Peyer's patch (tissue), 4 donors: Measurements from ENCODE around the gene NANP. TPM values are rescaled to one million over a fixed set of nuclear protein-coding genes. Genes with fewer than 3 reads are reported as not detected.
"Not testable (repeated sequence)": the region's sequence is repeated elsewhere in the genome, so short reads cannot be mapped to it uniquely, and the experiment has no call there.

Source experiments
- DNase-seq, 3 donors: peaks; one replicate each; pipeline ENCODE4 v3.0.0-alpha.2; 2017 to 2019
- H3K27ac ChIP-seq, 4 donors: fragments of 200-600 bp; sonication (generic); one replicate each; pipeline ENCODE4 v1.5.1; 2016 to 2019
- H3K27me3 ChIP-seq, 2 donors: fragments of 200-600 bp; sonication (generic); one replicate each; pipeline ENCODE4 v1.5.1; 2019
- H3K36me3 ChIP-seq, 3 donors: fragments of 200-600 bp; sonication (generic); one replicate each; pipeline ENCODE4 v1.5.1; 2016 to 2019
- H3K4me1 ChIP-seq, 4 donors: fragments of 200-600 bp; sonication (generic); one replicate each; pipeline ENCODE4 v1.5.1; 2016 to 2019
- H3K4me3 ChIP-seq, 4 donors: fragments of 200-600 bp; sonication (generic); 1 replicate in 3 of 4; 2 replicates in 1 of 4; pipeline ENCODE4 v1.5.1; 2016 to 2019; ENCODE audit warnings: mild to moderate bottlenecking in 1 of 4
- H3K9me3 ChIP-seq, 4 donors: fragments of 200-600 bp; sonication (generic); one replicate each; pipeline ENCODE4 v1.5.1; 2016 to 2019; ENCODE audit warnings: mild to moderate bottlenecking in 1 of 4
- POLR2A ChIP-seq, 2 donors: fragments of 450-650 bp; IDR thresholded peaks; one replicate each; pipeline ENCODE4 v1.5.1; 2017; ENCODE audit warnings: antibody characterized with exemption in 2 of 2, mild to moderate bottlenecking in 2 of 2, moderate library complexity in 2 of 2
- total RNA-seq, 4 donors: library from RNA; depleted of rRNA; stranded (reverse); fragments of >200 nt; gene quantifications; one replicate each; pipeline ENCODE4 v1.1.0, GENCODE V29; 2016
- TF ChIP-seq, protein P1 (sequence below), 6 experiments: fragments of 450-650 bp in 4 of 6; fragments of 200-600 bp in 2 of 6; sonication (generic) in 1 of 6; IDR thresholded peaks; one replicate each; pipeline ENCODE4 v1.5.1; 2017 to 2019; ENCODE audit warnings: antibody characterized with exemption in 6 of 6, mild to moderate bottlenecking in 3 of 6, moderate library complexity in 1 of 6

Gene NANP
- total RNA-seq, 4 donors from 2014 or later = 3.2 to 5.0 (median 3.5) TPM

- peak within 1 kb of the TSS; percentile 50 to 61 (median 58) for H3K27ac ChIP-seq
- no peaks in the 10 kb centered on the region for H3K36me3 ChIP-seq
- H3K9me3 ChIP-seq = no peaks in the 10 kb centered on the region
- H3K27me3 ChIP-seq = no peaks in the 10 kb centered on the region
- no peaks in the 10 kb centered on the region for H3K4me1 ChIP-seq
- TF ChIP-seq, protein P1, sequence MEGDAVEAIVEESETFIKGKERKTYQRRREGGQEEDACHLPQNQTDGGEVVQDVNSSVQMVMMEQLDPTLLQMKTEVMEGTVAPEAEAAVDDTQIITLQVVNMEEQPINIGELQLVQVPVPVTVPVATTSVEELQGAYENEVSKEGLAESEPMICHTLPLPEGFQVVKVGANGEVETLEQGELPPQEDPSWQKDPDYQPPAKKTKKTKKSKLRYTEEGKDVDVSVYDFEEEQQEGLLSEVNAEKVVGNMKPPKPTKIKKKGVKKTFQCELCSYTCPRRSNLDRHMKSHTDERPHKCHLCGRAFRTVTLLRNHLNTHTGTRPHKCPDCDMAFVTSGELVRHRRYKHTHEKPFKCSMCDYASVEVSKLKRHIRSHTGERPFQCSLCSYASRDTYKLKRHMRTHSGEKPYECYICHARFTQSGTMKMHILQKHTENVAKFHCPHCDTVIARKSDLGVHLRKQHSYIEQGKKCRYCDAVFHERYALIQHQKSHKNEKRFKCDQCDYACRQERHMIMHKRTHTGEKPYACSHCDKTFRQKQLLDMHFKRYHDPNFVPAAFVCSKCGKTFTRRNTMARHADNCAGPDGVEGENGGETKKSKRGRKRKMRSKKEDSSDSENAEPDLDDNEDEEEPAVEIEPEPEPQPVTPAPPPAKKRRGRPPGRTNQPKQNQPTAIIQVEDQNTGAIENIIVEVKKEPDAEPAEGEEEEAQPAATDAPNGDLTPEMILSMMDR (IDR thresholded peaks at IDR 0.05) = no peak
- TF ChIP-seq POLR2A (IDR thresholded peaks at IDR 0.05) = peak; percentile 25 to 31
- DNase-seq = peak; percentile 30 to 80 (median 65)
- peak within 1 kb of the TSS; percentile 61 to 78 (median 66) for H3K4me3 ChIP-seq
Observed at GRCh38 chr20:25584905-25585704, 38.7 kb downstream of the NANP start, which contains the start of gene NINL. Gene NINL (minus strand): TSS chr20:25585531. CDS start chr20:25526587, 58,944 bp downstream.

DNA sequence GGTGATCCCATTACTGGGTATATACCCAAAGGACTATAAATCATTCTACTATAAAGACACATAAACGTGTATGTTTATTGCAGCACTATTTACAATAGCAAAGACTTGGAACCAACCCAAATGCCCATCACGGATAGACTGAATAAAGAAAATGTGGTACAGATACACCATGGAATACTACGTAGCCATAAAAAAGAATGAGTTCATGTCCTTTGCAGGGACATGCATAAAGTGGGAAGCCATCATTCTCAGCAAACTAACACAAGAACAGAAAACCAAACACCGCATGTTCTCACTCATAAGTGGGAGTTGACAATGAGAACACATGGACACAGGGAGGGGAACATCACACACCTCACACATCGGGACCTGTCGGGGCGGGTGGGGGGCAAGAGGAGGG is 40.2 kb downstream of the NANP start:
- not testable (repeated sequence) for H3K27ac ChIP-seq, H3K4me3 ChIP-seq, DNase-seq, H3K9me3 ChIP-seq, H3K36me3 ChIP-seq, H3K27me3 ChIP-seq, H3K4me1 ChIP-seq

- Histone ChIP-seq H3K36me3 (no peaks in the 10 kb centered on the region), H3K9me3 (no peaks in the 10 kb centered on the region), H3K27me3 (no peaks in the 10 kb centered on the region), H3K27ac (no peak overlapping the region), H3K4me3 (no peak overlapping the region), H3K4me1 (no peaks in the 10 kb centered on the region)
- no peak for DNase-seq
- no peak for TF ChIP-seq POLR2A (IDR thresholded peaks at IDR 0.05)
- TF ChIP-seq, protein P1 (IDR thresholded peaks at IDR 0.05) = no peak
Observed at GRCh38 chr20:25580711-25581110, 43.1 kb downstream of the NANP start.

- Histone ChIP-seq H3K36me3 (no peaks in the 10 kb centered on the region), H3K4me3 (no peak overlapping the region), H3K27me3 (no peaks in the 10 kb centered on the region), H3K4me1 (no peaks in the 10 kb centered on the region), H3K27ac (no peak overlapping the region), H3K9me3 (no peaks in the 10 kb centered on the region)
- TF ChIP-seq, protein P1 (IDR thresholded peaks at IDR 0.05) = no peak
- TF ChIP-seq POLR2A (IDR thresholded peaks at IDR 0.05) = no peak
- DNase-seq = no peak
Observed at GRCh38 chr20:25579081-25579770, 44.6 kb downstream of the NANP start.

- H3K4me3 ChIP-seq = no peak overlapping the region
- no peaks in the 10 kb centered on the region for H3K4me1 ChIP-seq
- H3K27ac ChIP-seq = no peak overlapping the region
- no peaks in the 10 kb centered on the region for H3K27me3 ChIP-seq
- TF ChIP-seq, protein P1 (IDR thresholded peaks at IDR 0.05) = no peak
- no peak for TF ChIP-seq POLR2A (IDR thresholded peaks at IDR 0.05)
- no peak for DNase-seq
- H3K36me3 ChIP-seq = no peaks in the 10 kb centered on the region
- no peaks in the 10 kb centered on the region for H3K9me3 ChIP-seq
Observed at GRCh38 chr20:25576783-25577530, 46.9 kb downstream of the NANP start.
